Vagina (tissue), 2 donors: Measurements from ENCODE around the gene POLR1G. TPM values are rescaled to one million over a fixed set of nuclear protein-coding genes. Genes with fewer than 3 reads are reported as not detected.
A peak's percentile ranks its signal among the peaks of the same experiment; 100 is the strongest.

Experiments
- DNase-seq, 2 donors: peaks; one replicate each; pipeline ENCODE4 v3.0.0-alpha.2; 2017; ENCODE audit errors: extremely low spot score in 2 of 2
- H3K27ac ChIP-seq: fragments of 200-600 bp; sonication (generic); one replicate; pipeline ENCODE4 v1.5.1; 2019
- H3K27me3 ChIP-seq: fragments of 200-600 bp; sonication (generic); one replicate; pipeline ENCODE4 v1.5.1; 2019
- H3K36me3 ChIP-seq, 2 donors: fragments of 200-600 bp; sonication (generic); one replicate each; pipeline ENCODE4 v1.5.1; 2017 to 2019
- H3K4me1 ChIP-seq: fragments of 200-600 bp; sonication (generic); one replicate; pipeline ENCODE4 v1.5.1; 2019
- H3K4me3 ChIP-seq, 2 donors: fragments of 200-600 bp; sonication (generic); 1 replicate in 1 of 2; 2 replicates in 1 of 2; pipeline ENCODE4 v1.5.1; 2016 to 2019
- H3K9me3 ChIP-seq: fragments of 200-600 bp; sonication (generic); one replicate; pipeline ENCODE4 v1.5.1; 2019
- POLR2A ChIP-seq, 2 donors: fragments of 450-650 bp; IDR thresholded peaks; one replicate each; pipeline ENCODE4 v1.6.1; 2017; ENCODE audit warnings: antibody characterized with exemption in 2 of 2, mild to moderate bottlenecking in 2 of 2, moderate library complexity in 2 of 2
- POLR2AphosphoS5 ChIP-seq, 2 donors: sonication (generic); formaldehyde crosslinking; IDR thresholded peaks; one replicate each; pipeline ENCODE4 v1.9.0; 2017; ENCODE audit warnings: antibody characterized with exemption in 2 of 2, mild to moderate bottlenecking in 2 of 2, low read depth in 1 of 2; ENCODE audit not compliant: insufficient read depth in 1 of 2
- intact Hi-C: fragments of 100-400 bp; cut with DNase I; formaldehyde crosslinking; loops from one replicate; pipeline ENCODE4 v1.15.1; 2023
- total RNA-seq: library from RNA; depleted of rRNA; stranded (reverse); fragments of >200 nt; gene quantifications from one replicate; pipeline ENCODE4 v1.2.3, GENCODE V29; 2016
- TF ChIP-seq, protein P1 (sequence below), 3 experiments: fragments of 450-650 bp in 2 of 3; fragments of 200-600 bp in 1 of 3; sonication (generic) in 1 of 3; IDR thresholded peaks; one replicate each; pipeline ENCODE4 v1.5.1; 2017 to 2019; ENCODE audit warnings: antibody characterized with exemption in 3 of 3, mild to moderate bottlenecking in 2 of 3, moderate library complexity in 2 of 3

The POLR1G gene
- total RNA-seq, 1 donor from 2014 or later, result 2.2 TPM

- no peak for TF ChIP-seq POLR2A (IDR thresholded peaks at IDR 0.05)
- TF ChIP-seq POLR2AphosphoS5 (IDR thresholded peaks at IDR 0.05; ENCODE audit: insufficient read depth in 1 of 2, low read depth in 1 of 2), result peak; percentile 47 to 71
- TF ChIP-seq, protein P1, sequence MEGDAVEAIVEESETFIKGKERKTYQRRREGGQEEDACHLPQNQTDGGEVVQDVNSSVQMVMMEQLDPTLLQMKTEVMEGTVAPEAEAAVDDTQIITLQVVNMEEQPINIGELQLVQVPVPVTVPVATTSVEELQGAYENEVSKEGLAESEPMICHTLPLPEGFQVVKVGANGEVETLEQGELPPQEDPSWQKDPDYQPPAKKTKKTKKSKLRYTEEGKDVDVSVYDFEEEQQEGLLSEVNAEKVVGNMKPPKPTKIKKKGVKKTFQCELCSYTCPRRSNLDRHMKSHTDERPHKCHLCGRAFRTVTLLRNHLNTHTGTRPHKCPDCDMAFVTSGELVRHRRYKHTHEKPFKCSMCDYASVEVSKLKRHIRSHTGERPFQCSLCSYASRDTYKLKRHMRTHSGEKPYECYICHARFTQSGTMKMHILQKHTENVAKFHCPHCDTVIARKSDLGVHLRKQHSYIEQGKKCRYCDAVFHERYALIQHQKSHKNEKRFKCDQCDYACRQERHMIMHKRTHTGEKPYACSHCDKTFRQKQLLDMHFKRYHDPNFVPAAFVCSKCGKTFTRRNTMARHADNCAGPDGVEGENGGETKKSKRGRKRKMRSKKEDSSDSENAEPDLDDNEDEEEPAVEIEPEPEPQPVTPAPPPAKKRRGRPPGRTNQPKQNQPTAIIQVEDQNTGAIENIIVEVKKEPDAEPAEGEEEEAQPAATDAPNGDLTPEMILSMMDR (IDR thresholded peaks at IDR 0.05), result peak in 1 of 3 experiments; percentile 6
- H3K4me1 ChIP-seq, result peaks cover 63% of the 10 kb centered on the region
- intact Hi-C loops, result no loop called here
These were observed 38.0 kb downstream of the POLR1G start for GRCh38 chr19:45444318-45445041.

GRCh38 chr19:45445139-45445538 lies 38.7 kb downstream of the POLR1G start:
- no peaks in the 10 kb centered on the region for H3K27me3 ChIP-seq
- no peaks in the 10 kb centered on the region for H3K9me3 ChIP-seq
- intact Hi-C loops, result no loop called here
- TF ChIP-seq, protein P1 (IDR thresholded peaks at IDR 0.05), result no peak
- TF ChIP-seq POLR2AphosphoS5 (IDR thresholded peaks at IDR 0.05; ENCODE audit: insufficient read depth in 1 of 2, low read depth in 1 of 2) (no peak), POLR2A (IDR thresholded peaks at IDR 0.05) (no peak)
- no peak overlapping the region for H3K4me3 ChIP-seq
- H3K27ac ChIP-seq, result peak overlapping the region; percentile 99
- peaks cover 66% of the 10 kb centered on the region for H3K4me1 ChIP-seq
- DNase-seq, result no peak
- H3K36me3 ChIP-seq, result no peaks in the 10 kb centered on the region

More at GRCh38 chr19:45444318-45445041, 38.0 kb downstream of the POLR1G start:
- DNase-seq, result no peak
- Histone ChIP-seq H3K9me3 (no peaks in the 10 kb centered on the region), H3K27me3 (no peaks in the 10 kb centered on the region), H3K4me3 (peak overlapping the region; percentile 49 to 65), H3K36me3 (no peaks in the 10 kb centered on the region), H3K27ac (peak overlapping the region; percentile 99)

GRCh38 chr19:45446295-45446694 lies 39.9 kb downstream of the POLR1G start:
- H3K36me3 ChIP-seq, result no peaks in the 10 kb centered on the region
- H3K27ac ChIP-seq, result peak overlapping the region; percentile 82
- intact Hi-C loops, result no loop called here
- TF ChIP-seq POLR2AphosphoS5 (IDR thresholded peaks at IDR 0.05; ENCODE audit: insufficient read depth in 1 of 2, low read depth in 1 of 2), result no peak
- TF ChIP-seq, protein P1 (IDR thresholded peaks at IDR 0.05), result peak in 1 of 3 experiments; percentile 9
- no peak for DNase-seq
- H3K4me1 ChIP-seq, result peaks cover 67% of the 10 kb centered on the region
- H3K4me3 ChIP-seq, result no peak overlapping the region
- H3K9me3 ChIP-seq, result no peaks in the 10 kb centered on the region
- no peaks in the 10 kb centered on the region for H3K27me3 ChIP-seq

- peak overlapping the region; percentile 82 for H3K27ac ChIP-seq
- TF ChIP-seq POLR2AphosphoS5 (IDR thresholded peaks at IDR 0.05; ENCODE audit: insufficient read depth in 1 of 2, low read depth in 1 of 2), result peak; percentile 26 to 49
- TF ChIP-seq, protein P1 (IDR thresholded peaks at IDR 0.05), result no peak
- H3K4me1 ChIP-seq, result peaks cover 73% of the 10 kb centered on the region
- H3K4me3 ChIP-seq, result no peak overlapping the region
- no peaks in the 10 kb centered on the region for H3K9me3 ChIP-seq
- no peaks in the 10 kb centered on the region for H3K36me3 ChIP-seq
- intact Hi-C loops, result no loop called here
- no peak for DNase-seq
- no peaks in the 10 kb centered on the region for H3K27me3 ChIP-seq
These were observed 40.5 kb downstream of the POLR1G start for GRCh38 chr19:45446944-45447343.

DNA sequence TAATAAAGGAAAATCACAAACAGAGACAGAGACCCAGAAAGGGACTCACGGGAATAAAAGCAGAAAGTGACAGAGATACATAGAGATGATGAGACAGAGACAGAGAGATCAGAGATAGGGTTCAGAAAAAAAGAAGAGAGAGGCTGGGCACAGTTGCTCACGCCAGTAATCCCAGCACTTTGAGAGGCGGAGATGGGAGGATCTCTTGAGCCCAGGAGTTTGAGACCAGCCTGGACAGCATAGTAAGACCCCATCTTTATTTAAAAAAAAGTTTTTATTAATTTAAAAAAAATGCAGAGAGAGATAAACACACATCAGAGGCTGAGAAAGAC lies 41.9 kb downstream of the POLR1G start:
- no peak overlapping the region for H3K4me3 ChIP-seq
- no peak for DNase-seq
- H3K27me3 ChIP-seq, result no peaks in the 10 kb centered on the region
- H3K27ac ChIP-seq, result peak overlapping the region; percentile 82
- H3K9me3 ChIP-seq, result no peaks in the 10 kb centered on the region
- intact Hi-C loops, result no loop called here
- TF ChIP-seq POLR2AphosphoS5 (IDR thresholded peaks at IDR 0.05; ENCODE audit: insufficient read depth in 1 of 2, low read depth in 1 of 2) (no peak), POLR2A (IDR thresholded peaks at IDR 0.05) (no peak)
- TF ChIP-seq, protein P1 (IDR thresholded peaks at IDR 0.05), result no peak
- H3K36me3 ChIP-seq, result no peaks in the 10 kb centered on the region
- peaks cover 65% of the 10 kb centered on the region for H3K4me1 ChIP-seq
